GM19438 (cell line): ENCODE data around the gene CATSPERE.
"Not testable (repeated sequence)": the region's sequence is repeated elsewhere in the genome, so short reads cannot be mapped to it uniquely, and the experiment has no call there.

ENCODE experiments used
- ATAC-seq: cut with Tn5 transposase; IDR thresholded peaks from one replicate; pipeline ENCODE4 v1.9.1; 2021; ENCODE audit warnings: low read depth; ENCODE audit not compliant: unreplicated experiment

Gene CATSPERE

GRCh38 chr1:244659694-244660093 is 198.6 kb downstream of the CATSPERE start:
- no peak for ATAC-seq

- ATAC-seq = no peak
Observed at GRCh38 chr1:244660595-244660994, 199.5 kb downstream of the CATSPERE start.

GRCh38 chr1:244661569-244662312 is 200.7 kb downstream of the CATSPERE start:
- ATAC-seq = not testable (repeated sequence)

- ATAC-seq = no peak
Observed at GRCh38 chr1:244662599-244662998, 201.5 kb downstream of the CATSPERE start.

GRCh38 chr1:244664353-244664752 is 203.3 kb downstream of the CATSPERE start:
- ATAC-seq = no peak

- ATAC-seq = peak; percentile 76
Observed at GRCh38 chr1:244665771-244666217, 204.7 kb downstream of the CATSPERE start.

GRCh38 chr1:244666672-244667418 is 205.8 kb downstream of the CATSPERE start:
- ATAC-seq = not testable (repeated sequence)

GRCh38 chr1:244667797-244668196 is 206.7 kb downstream of the CATSPERE start:
- ATAC-seq = no peak

GRCh38 chr1:244672946-244673682 is 212.0 kb downstream of the CATSPERE start:
- ATAC-seq = no peak

- no peak for ATAC-seq
Observed at GRCh38 chr1:244674446-244674845, 213.4 kb downstream of the CATSPERE start.

- ATAC-seq = no peak
Observed at GRCh38 chr1:244675167-244675566, 214.1 kb downstream of the CATSPERE start.

GRCh38 chr1:244678697-244679096 is 217.6 kb downstream of the CATSPERE start:
- ATAC-seq = no peak

GRCh38 chr1:244680667-244681066 is 219.6 kb downstream of the CATSPERE start:
- ATAC-seq = no peak

- not testable (repeated sequence) for ATAC-seq
Observed at GRCh38 chr1:244682087-244682486, 221.0 kb downstream of the CATSPERE start.
